ENCODE measurements around the gene BID.

Gene BID

DNA sequence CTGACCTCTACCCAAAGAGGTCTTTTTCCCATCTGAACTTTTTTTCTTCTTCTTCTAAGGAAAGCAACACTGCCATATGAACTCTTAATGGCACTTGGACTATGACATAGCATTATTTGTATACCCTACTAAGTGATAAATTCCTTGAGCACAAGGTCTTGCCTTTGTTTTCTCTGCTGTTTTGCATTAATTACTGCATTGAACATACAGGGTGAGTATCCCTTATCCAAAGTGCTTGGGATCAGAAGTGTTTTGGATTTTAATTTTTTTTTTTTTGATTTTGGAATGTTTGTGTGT, 48.8 kb downstream of the BID start:
- Histone ChIP-seq H3K4me2 (ENCODE audit: low read length) (no peak overlapping the region), H4K20me1 (ENCODE audit: control insufficient read depth, insufficient read depth, low read depth, low read length) (no peaks in the 10 kb centered on the region)

DNA sequence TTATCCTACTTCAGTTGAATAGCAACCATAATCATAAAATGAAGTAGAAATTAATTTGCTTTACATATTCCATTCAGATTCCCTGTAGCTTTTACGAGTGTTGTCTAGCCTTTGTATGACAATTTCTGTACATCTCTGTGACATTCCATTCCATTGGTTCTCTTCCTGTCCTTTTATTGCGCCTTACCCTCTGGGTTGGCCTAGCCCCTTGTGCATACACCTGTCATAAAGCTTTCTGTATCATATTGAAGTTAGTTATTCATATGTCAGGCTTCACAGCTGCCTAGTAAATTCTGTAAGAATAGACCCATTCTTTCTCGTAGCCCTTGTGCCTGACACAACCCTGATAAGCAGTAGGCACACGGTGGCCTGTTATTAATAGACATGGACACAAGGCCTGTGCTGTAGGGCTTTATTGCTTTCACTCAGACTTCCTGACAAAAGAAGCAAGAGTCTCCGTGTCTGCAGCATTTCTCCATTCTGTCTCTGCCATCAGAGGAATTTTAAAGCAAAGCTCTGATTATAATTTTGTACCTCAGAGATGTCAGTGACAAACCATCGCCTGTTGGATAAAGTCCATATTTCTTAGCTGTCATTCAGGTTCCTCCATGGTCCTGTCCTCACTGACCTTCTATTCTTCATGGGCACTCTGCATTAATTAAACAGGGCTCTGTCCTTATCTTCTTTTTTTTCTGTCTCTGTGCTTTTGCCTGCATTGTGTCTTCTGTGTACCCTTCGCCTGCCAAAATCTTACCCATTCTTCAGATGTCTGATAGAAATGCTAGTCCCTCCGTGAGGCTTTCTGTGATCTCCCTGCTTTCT, 49.4 kb downstream of the BID start:
- H3K9me3 ChIP-seq (ENCODE audit: control insufficient read depth, insufficient read depth, low read length) = no peaks in the 10 kb centered on the region
- no peak overlapping the region for H3K4me2 ChIP-seq (ENCODE audit: low read length)
- H3K9me2 ChIP-seq (replicated peaks; ENCODE audit: control insufficient read depth, low read length) = no peaks in the 10 kb centered on the region
- H3F3A ChIP-seq (ENCODE audit: control insufficient read depth, insufficient read depth) = no peaks in the 10 kb centered on the region
- H4K20me1 ChIP-seq (ENCODE audit: control insufficient read depth, insufficient read depth, low read depth, low read length) = no peaks in the 10 kb centered on the region
- no peak overlapping the region for H3K4me3 ChIP-seq (ENCODE audit: low read length)
- H3K36me3 ChIP-seq (ENCODE audit: control insufficient read depth, low read length) = peaks cover 26% of the 10 kb centered on the region
- peaks cover 13% of the 10 kb centered on the region for H3K4me1 ChIP-seq (ENCODE audit: control insufficient read depth, low read length)
- H3K27me3 ChIP-seq (ENCODE audit: control insufficient read depth, low read length) = no peaks in the 10 kb centered on the region
- H3K27ac ChIP-seq (ENCODE audit: low read depth, low read length) = no peak overlapping the region
- H3K79me2 ChIP-seq (ENCODE audit: control insufficient read depth, low read length) = no peaks in the 10 kb centered on the region
- no peak for TF ChIP-seq EZH2phosphoT487 (IDR thresholded peaks at IDR 0.05; ENCODE audit: borderline replicate concordance, low read length)
- TF ChIP-seq, protein P1, sequence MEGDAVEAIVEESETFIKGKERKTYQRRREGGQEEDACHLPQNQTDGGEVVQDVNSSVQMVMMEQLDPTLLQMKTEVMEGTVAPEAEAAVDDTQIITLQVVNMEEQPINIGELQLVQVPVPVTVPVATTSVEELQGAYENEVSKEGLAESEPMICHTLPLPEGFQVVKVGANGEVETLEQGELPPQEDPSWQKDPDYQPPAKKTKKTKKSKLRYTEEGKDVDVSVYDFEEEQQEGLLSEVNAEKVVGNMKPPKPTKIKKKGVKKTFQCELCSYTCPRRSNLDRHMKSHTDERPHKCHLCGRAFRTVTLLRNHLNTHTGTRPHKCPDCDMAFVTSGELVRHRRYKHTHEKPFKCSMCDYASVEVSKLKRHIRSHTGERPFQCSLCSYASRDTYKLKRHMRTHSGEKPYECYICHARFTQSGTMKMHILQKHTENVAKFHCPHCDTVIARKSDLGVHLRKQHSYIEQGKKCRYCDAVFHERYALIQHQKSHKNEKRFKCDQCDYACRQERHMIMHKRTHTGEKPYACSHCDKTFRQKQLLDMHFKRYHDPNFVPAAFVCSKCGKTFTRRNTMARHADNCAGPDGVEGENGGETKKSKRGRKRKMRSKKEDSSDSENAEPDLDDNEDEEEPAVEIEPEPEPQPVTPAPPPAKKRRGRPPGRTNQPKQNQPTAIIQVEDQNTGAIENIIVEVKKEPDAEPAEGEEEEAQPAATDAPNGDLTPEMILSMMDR (IDR thresholded peaks at IDR 0.05; ENCODE audit: low read depth, low read length, poor library complexity, severe bottlenecking) = no peak

More for the DNA sequence above, 48.8 kb downstream of the BID start:
- Histone ChIP-seq H3K79me2 (ENCODE audit: control insufficient read depth, low read length) (no peaks in the 10 kb centered on the region), H3K36me3 (ENCODE audit: control insufficient read depth, low read length) (peaks cover 31% of the 10 kb centered on the region), H3F3A (ENCODE audit: control insufficient read depth, insufficient read depth) (no peaks in the 10 kb centered on the region), H3K9me2 (replicated peaks; ENCODE audit: control insufficient read depth, low read length) (no peaks in the 10 kb centered on the region), H3K9me3 (ENCODE audit: control insufficient read depth, insufficient read depth, low read length) (no peaks in the 10 kb centered on the region), H3K4me1 (ENCODE audit: control insufficient read depth, low read length) (peaks cover 13% of the 10 kb centered on the region), H3K4me3 (ENCODE audit: low read length) (no peak overlapping the region), H3K27ac (ENCODE audit: low read depth, low read length) (no peak overlapping the region), H3K27me3 (ENCODE audit: control insufficient read depth, low read length) (no peaks in the 10 kb centered on the region)
- TF ChIP-seq EZH2phosphoT487 (IDR thresholded peaks at IDR 0.05; ENCODE audit: borderline replicate concordance, low read length) = no peak
- TF ChIP-seq, protein P1 (IDR thresholded peaks at IDR 0.05; ENCODE audit: low read depth, low read length, poor library complexity, severe bottlenecking) = no peak

DNA sequence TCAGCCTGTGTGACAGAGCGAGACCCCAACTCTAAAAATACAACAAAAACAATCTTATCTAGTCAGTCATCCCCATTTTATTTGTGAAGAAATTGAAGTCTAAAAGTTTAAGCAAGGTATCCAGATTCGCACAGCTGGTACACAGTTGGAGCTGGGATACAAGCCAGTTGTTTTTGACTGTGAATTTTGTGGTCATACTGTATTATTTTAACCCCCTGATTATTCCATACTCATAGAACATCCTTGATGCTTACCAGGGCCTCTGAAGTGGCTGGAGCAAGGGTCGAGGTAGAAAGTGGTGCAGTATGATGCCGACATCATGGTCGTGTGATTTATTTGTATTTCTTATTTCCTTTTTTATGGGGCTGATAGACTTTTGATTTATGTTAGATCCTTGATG, 50.0 kb downstream of the BID start:
- TF ChIP-seq EZH2phosphoT487 (IDR thresholded peaks at IDR 0.05; ENCODE audit: borderline replicate concordance, low read length) = no peak
- TF ChIP-seq, protein P1 (IDR thresholded peaks at IDR 0.05; ENCODE audit: low read depth, low read length, poor library complexity, severe bottlenecking) = no peak

More for the DNA sequence above, 50.0 kb downstream of the BID start:
- H3K4me2 ChIP-seq (ENCODE audit: low read length) = no peak overlapping the region
- no peaks in the 10 kb centered on the region for H4K20me1 ChIP-seq (ENCODE audit: control insufficient read depth, insufficient read depth, low read depth, low read length)
- H3K9me3 ChIP-seq (ENCODE audit: control insufficient read depth, insufficient read depth, low read length) = no peaks in the 10 kb centered on the region
- H3K36me3 ChIP-seq (ENCODE audit: control insufficient read depth, low read length) = peaks cover 20% of the 10 kb centered on the region
- H3K4me1 ChIP-seq (ENCODE audit: control insufficient read depth, low read length) = peaks cover 13% of the 10 kb centered on the region
- H3K79me2 ChIP-seq (ENCODE audit: control insufficient read depth, low read length) = no peaks in the 10 kb centered on the region
- no peaks in the 10 kb centered on the region for H3K27me3 ChIP-seq (ENCODE audit: control insufficient read depth, low read length)
- no peaks in the 10 kb centered on the region for H3F3A ChIP-seq (ENCODE audit: control insufficient read depth, insufficient read depth)
- no peak overlapping the region for H3K4me3 ChIP-seq (ENCODE audit: low read length)
- no peaks in the 10 kb centered on the region for H3K9me2 ChIP-seq (replicated peaks; ENCODE audit: control insufficient read depth, low read length)
- no peak overlapping the region for H3K27ac ChIP-seq (ENCODE audit: low read depth, low read length)

Data from DOHH2 (cell line).